H1 (cell line): Measurements from ENCODE around the gene C3orf85. TPM values are rescaled to one million over a fixed set of nuclear protein-coding genes. Genes with fewer than 3 reads are reported as not detected.
A peak's percentile ranks its signal among the peaks of the same experiment; 100 is the strongest.

Source experiments
- CTCF ChIA-PET: fragments of 300-600 bp; sonication (Branson Sonifier 250); formaldehyde crosslinking; loops from one replicate; lab custom pipeline; 2021; ENCODE audit not compliant: partially characterized antibody; lab: Charles Lee
- POLR2A ChIA-PET: fragments of 300-600 bp; sonication (Branson Sonifier 250); formaldehyde crosslinking; loops from one replicate; lab custom pipeline; 2021; ENCODE audit warnings: inconsistent platforms; ENCODE audit not compliant: partially characterized antibody; lab: Charles Lee
- DNase-seq, 2 experiments: peaks; one replicate each; pipeline versions ENCODE4 v3.0.0 to v3.0.0-alpha.2; 2010 to 2022; ENCODE audit warnings: low spot score in 2 of 2, low read depth in 1 of 2, mixed read lengths in 1 of 2
- FAIRE-seq: peaks from 2 replicates; lab custom pipeline; 2011; peaks lifted over from hg19 to GRCh38; lab: Jason Lieb, UNC
- H2AFZ ChIP-seq: 2 replicates; pipeline ENCODE4 v1.8.1; 2012; ENCODE audit warnings: low read length, inconsistent platforms
- H2AK5ac ChIP-seq: 2 replicates; pipeline ENCODE4 v1.6.1; 2013; ENCODE audit warnings: low read depth, low read length
- H2BK120ac ChIP-seq: replicated peaks from 2 replicates; pipeline ENCODE3; 2013; ENCODE audit warnings: low read depth, low read length, inconsistent platforms
- H2BK12ac ChIP-seq: 2 replicates; pipeline ENCODE4 v1.6.1; 2013; ENCODE audit warnings: low read depth, low read length
- H2BK15ac ChIP-seq: 2 replicates; pipeline ENCODE4 v1.6.1; 2013; ENCODE audit warnings: low read length
- H2BK20ac ChIP-seq: 2 replicates; pipeline ENCODE4 v1.6.1; 2013; ENCODE audit warnings: low read length
- H2BK5ac ChIP-seq: 2 replicates; pipeline ENCODE4 v1.6.1; 2013; ENCODE audit warnings: low read depth, low read length
- H3K14ac ChIP-seq: 2 replicates; pipeline ENCODE4 v1.6.1; 2013; ENCODE audit warnings: inconsistent platforms; ENCODE audit not compliant: insufficient read length
- H3K18ac ChIP-seq: 2 replicates; pipeline ENCODE4 v1.6.1; 2013; ENCODE audit warnings: low read length; ENCODE audit errors: extremely low read depth
- H3K23ac ChIP-seq: 2 replicates; pipeline ENCODE4 v1.6.1; 2013; ENCODE audit warnings: inconsistent platforms; ENCODE audit not compliant: insufficient read length
- H3K23me2 ChIP-seq: 2 replicates; pipeline ENCODE4 v1.6.1; 2013; ENCODE audit warnings: low read depth, low read length
- H3K27ac ChIP-seq: 2 replicates; pipeline ENCODE4 v1.6.1; 2011; ENCODE audit warnings: low read depth, low read length, inconsistent platforms
- H3K27me3 ChIP-seq, 4 experiments: replicated peaks in 1 of 4; 1 replicate in 1 of 4; 2 replicates in 3 of 4; pipeline versions ENCODE4 v1.6.1 to v1.8.1; 2011 to 2013; ENCODE audit warnings: low read length in 3 of 4, mild to moderate bottlenecking in 3 of 4, inconsistent platforms in 2 of 4, mixed read lengths in 2 of 4, moderate library complexity in 1 of 4; ENCODE audit not compliant: control insufficient read depth in 3 of 4, insufficient read depth in 3 of 4; ENCODE audit errors: extremely low read depth in 1 of 4
- H3K36me3 ChIP-seq, 4 experiments: 2 replicates each; pipeline versions ENCODE4 v1.6.1 to v1.8.1; 2011 to 2013; ENCODE audit warnings: mild to moderate bottlenecking in 4 of 4, low read length in 3 of 4, moderate library complexity in 2 of 4, control low read depth in 1 of 4, inconsistent platforms in 1 of 4; ENCODE audit not compliant: insufficient read depth in 4 of 4, control insufficient read depth in 2 of 4
- H3K4ac ChIP-seq: replicated peaks from 2 replicates; pipeline ENCODE3; 2013; ENCODE audit warnings: low read length, low read depth, mixed read lengths, inconsistent platforms; ENCODE audit not compliant: insufficient read length
- H3K4me1 ChIP-seq, 4 experiments: replicated peaks in 1 of 4; 1 replicate in 1 of 4; 2 replicates in 3 of 4; pipeline versions ENCODE4 v1.6.1 to v1.8.1; 2011 to 2013; ENCODE audit warnings: low read length in 3 of 4, inconsistent platforms in 2 of 4, mixed read lengths in 1 of 4; ENCODE audit not compliant: insufficient read depth in 4 of 4, control insufficient read depth in 3 of 4
- H3K4me2 ChIP-seq, 2 experiments: 2 replicates each; pipeline versions ENCODE4 v1.6.1 to v1.8.1; 2011 to 2013; ENCODE audit warnings: low read depth in 2 of 2, low read length in 2 of 2, control low read depth in 1 of 2, inconsistent platforms in 1 of 2, mild to moderate bottlenecking in 1 of 2; ENCODE audit not compliant: insufficient read depth in 1 of 2
- H3K4me3 ChIP-seq, 4 experiments: fragments of 200-600, 300-600 bp in 1 of 4; sonication (generic), shearing (Covaris generic), sonication (Bioruptor Twin) in 1 of 4; 2 replicates each; pipeline versions ENCODE4 v1.5.1 to v1.8.1; 2011 to 2016; ENCODE audit warnings: low read length in 4 of 4, low read depth in 3 of 4, control low read depth in 2 of 4, inconsistent platforms in 2 of 4, mild to moderate bottlenecking in 2 of 4, mixed read lengths in 1 of 4, moderate library complexity in 1 of 4; ENCODE audit not compliant: insufficient read depth in 2 of 4; ENCODE audit errors: extremely low read depth in 1 of 4
- H3K56ac ChIP-seq: replicated peaks from 2 replicates; pipeline ENCODE3; 2013; ENCODE audit warnings: low read depth, mild to moderate bottlenecking, mixed read lengths, low read length, inconsistent platforms; ENCODE audit not compliant: insufficient read length
- H3K79me1 ChIP-seq: 2 replicates; pipeline ENCODE4 v1.6.1; 2013; ENCODE audit warnings: low read depth, low read length, control low read depth
- H3K79me2 ChIP-seq, 2 experiments: 2 replicates each; pipeline versions ENCODE4 v1.6.1 to v1.8.1; 2012 to 2013; ENCODE audit warnings: low read length in 2 of 2, mild to moderate bottlenecking in 2 of 2, inconsistent platforms in 1 of 2; ENCODE audit not compliant: insufficient read depth in 2 of 2, control insufficient read depth in 1 of 2
- H3K9ac ChIP-seq, 4 experiments: replicated peaks in 1 of 4; 1 replicate in 1 of 4; 2 replicates in 3 of 4; pipeline versions ENCODE4 v1.6.1 to v1.8.1; 2011 to 2013; ENCODE audit warnings: low read depth in 3 of 4, low read length in 3 of 4, control low read depth in 2 of 4, mild to moderate bottlenecking in 2 of 4, moderate library complexity in 2 of 4, inconsistent platforms in 1 of 4; ENCODE audit errors: extremely low read depth in 1 of 4
- H3K9me3 ChIP-seq, 2 experiments: 2 replicates each; pipeline versions ENCODE4 v1.6.1 to v1.8.1; 2012 to 2013; ENCODE audit warnings: mild to moderate bottlenecking in 2 of 2, moderate library complexity in 2 of 2, control low read depth in 1 of 2, inconsistent platforms in 1 of 2, low read depth in 1 of 2, low read length in 1 of 2, mixed read lengths in 1 of 2; ENCODE audit not compliant: insufficient read depth in 2 of 2
- H4K20me1 ChIP-seq, 2 experiments: replicated peaks in 1 of 2; 2 replicates each; pipeline versions ENCODE3 to v1.8.1; 2011 to 2013; ENCODE audit warnings: inconsistent platforms in 2 of 2, low read length in 2 of 2, mild to moderate bottlenecking in 1 of 2; ENCODE audit not compliant: insufficient read depth in 2 of 2, control insufficient read depth in 1 of 2
- H4K5ac ChIP-seq: 2 replicates; pipeline ENCODE4 v1.6.1; 2013; ENCODE audit warnings: low read length, low read depth, mixed read lengths, inconsistent platforms; ENCODE audit not compliant: insufficient read length
- H4K8ac ChIP-seq: 2 replicates; pipeline ENCODE4 v1.8.0; 2013; ENCODE audit warnings: mild to moderate bottlenecking, moderate library complexity, low read length, inconsistent platforms; ENCODE audit not compliant: insufficient read depth; ENCODE audit errors: extremely low read depth
- H4K91ac ChIP-seq: replicated peaks from 2 replicates; pipeline ENCODE3; 2013; ENCODE audit warnings: low read length, mixed read lengths, inconsistent platforms; ENCODE audit not compliant: insufficient read length
- ASH2L ChIP-seq: fragments of 200-600, 300-600 bp; sonication (generic); IDR thresholded peaks from one replicate; pipeline ENCODE4 v1.7.1; 2017; ENCODE audit warnings: low read length
- CBX8 ChIP-seq: fragments of 300-800, 300-1000 bp; sonication (generic); IDR thresholded peaks from 2 replicates; pipeline ENCODE4 v1.7.1; 2016; ENCODE audit warnings: low read depth, low read length, borderline replicate concordance
- CHD1 ChIP-seq: IDR thresholded peaks from 2 replicates; pipeline ENCODE4 v1.6.1; 2012; ENCODE audit warnings: low read depth, low read length, improper control_type of control experiment
- CHD2 ChIP-seq: IDR thresholded peaks from 2 replicates; pipeline ENCODE4 v1.6.1; 2012; ENCODE audit warnings: low read length, improper control_type of control experiment
- NANOG ChIP-seq: IDR thresholded peaks from 2 replicates; pipeline ENCODE4 v1.6.1; 2011; ENCODE audit warnings: low read length, low read depth, mild to moderate bottlenecking, inconsistent platforms; ENCODE audit not compliant: insufficient read depth, poor library complexity, severe bottlenecking
- PHF8 ChIP-seq: fragments of 200-600 bp; sonication (generic); conservative IDR thresholded peaks from 2 replicates; pipeline ENCODE4 v1.7.1; 2012; ENCODE audit warnings: low read depth, mild to moderate bottlenecking, inconsistent platforms, low read length, moderate library complexity
- POLR2AphosphoS5 ChIP-seq: IDR thresholded peaks from 2 replicates; pipeline ENCODE4 v1.6.1; 2011; ENCODE audit warnings: low read depth, low read length
- RAD21 ChIP-seq, 2 experiments: IDR thresholded peaks in 1 of 2; conservative IDR thresholded peaks in 1 of 2; 2 replicates each; pipeline ENCODE4 v1.6.1; 2011; ENCODE audit warnings: low read depth in 2 of 2, low read length in 2 of 2, improper control_type of control experiment in 1 of 2, inconsistent platforms in 1 of 2, mild to moderate bottlenecking in 1 of 2, moderate library complexity in 1 of 2
- RNF2 ChIP-seq: fragments of 200-900, 300-1000 bp; sonication (generic); IDR thresholded peaks from 2 replicates; pipeline ENCODE4 v1.7.1; 2016; ENCODE audit warnings: borderline replicate concordance, low read depth, mild to moderate bottlenecking, antibody characterized with exemption, low read length; ENCODE audit not compliant: poor library complexity, severe bottlenecking; ENCODE audit errors: missing control alignments
- SP2 ChIP-seq: IDR thresholded peaks from 2 replicates; pipeline ENCODE4 v1.6.1; 2012; ENCODE audit warnings: mild to moderate bottlenecking, low read length, inconsistent platforms
- TAF1 ChIP-seq: IDR thresholded peaks from 2 replicates; pipeline ENCODE4 v1.6.1; 2011; ENCODE audit warnings: mild to moderate bottlenecking, low read depth, low read length
- TAF7 ChIP-seq: optimal IDR thresholded peaks from 2 replicates; pipeline ENCODE3; 2011; ENCODE audit warnings: low read depth, mild to moderate bottlenecking, inconsistent platforms, low read length, moderate library complexity, borderline replicate concordance
- YY1 ChIP-seq: IDR thresholded peaks from 2 replicates; pipeline ENCODE4 v1.6.1; 2011; ENCODE audit warnings: low read depth, mild to moderate bottlenecking, low read length
- ZNF274 ChIP-seq: IDR thresholded peaks from 2 replicates; pipeline ENCODE4 v1.7.0; 2012; ENCODE audit warnings: low read length, borderline replicate concordance; ENCODE audit errors: extremely low read depth
- WGBS, 2 experiments: shearing (Covaris generic) in 1 of 2; methylation state at CpG; one replicate each; pipeline versions ENCODE4 v1.1.6 to v1.1.7; 2013 to 2015; ENCODE audit warnings: low lambda C conversion rate in 2 of 2, mixed read lengths in 2 of 2, inconsistent platforms in 1 of 2, low coverage in 1 of 2, missing lambda C conversion rate in 1 of 2; ENCODE audit not compliant: insufficient replicate concordance in 2 of 2, insufficient coverage in 1 of 2, insufficient read length in 1 of 2; ENCODE audit errors: extremely low coverage in 1 of 2, missing lambda C conversion rate in 1 of 2; 5-methylcytosine and 5-hydroxymethylcytosine counted together
- polyA plus RNA-seq, 7 experiments: library from polyadenylated mRNA; depleted of rRNA in 3 of 7; stranded (reverse) in 5 of 7; unstranded in 2 of 7; fragments of >200 nt in 5 of 7; fragments of 200-250 nt in 2 of 7; gene quantifications; 1 replicate in 5 of 7; 2 replicates in 1 of 7; 4 replicates in 1 of 7; pipeline versions ENCODE4 v1.2.1 to v1.2.3, GENCODE V29; 2011 to 2013; ENCODE audit warnings: missing spikeins in 2 of 7, mixed read lengths in 2 of 7
- total RNA-seq: library from RNA; stranded (reverse); fragmentation: NEBNext Ultra II Directional; extraction: Animal tissue kit (Norgen Biotek cat#: 25700); gene quantifications from 2 replicates; pipeline ENCODE4 v1.2.1, GENCODE V29; 2021

C3orf85 gene
- total and polyA plus RNA-seq, 2 of the 8 experiments (the other 6 are each of a cell fraction or from before 2014, with no cell fraction given) = not detected

- FAIRE-seq (no peak), DNase-seq (peak in 1 of 2 experiments; percentile 48)
- Histone ChIP-seq H3K9ac (no peak overlapping the region), H4K5ac (no peak overlapping the region), H3K27ac (no peak overlapping the region), H3K79me1 (no peaks in the 10 kb centered on the region), H3K79me2 (no peaks in the 10 kb centered on the region), H2BK20ac (no peak overlapping the region), H4K91ac (no peak overlapping the region), H3K14ac (peak overlapping the region; percentile 18), H4K8ac (no peak overlapping the region), H3K18ac (no peak overlapping the region), H3K9me3 (no peaks in the 10 kb centered on the region), H3K56ac (no peak overlapping the region), H2AK5ac (no peak overlapping the region), H2BK12ac (peak overlapping the region; percentile 42; the same call in 1 of the 2 replicates), H4K20me1 (no peaks in the 10 kb centered on the region), H2BK120ac (no peak overlapping the region), H3K4ac (no peak overlapping the region), H3K36me3 (no peaks in the 10 kb centered on the region), H3K4me2 (no peak overlapping the region), H3K4me1 (peaks cover 0 to 5% (median 1%) of the 10 kb centered on the region in 4 experiments; a peak in 3 of 7 replicates), H2AFZ (no peak overlapping the region), H3K23ac (no peak overlapping the region), H3K4me3 (no peak overlapping the region), H2BK5ac (no peak overlapping the region), H2BK15ac (no peak overlapping the region), H3K23me2 (no peaks in the 10 kb centered on the region; the same call in 1 of the 2 replicates), H3K27me3 (no peaks in the 10 kb centered on the region)
- POLR2A ChIA-PET = interaction anchor here (0.8 kb wide), 1 partner anchor 17 kb away, joined by 3 read pairs; no protein-coding TSS in a partner anchor
- 81% methylated on average over 5 of the region's 5 CpGs; no CpG with 5 or more reads in 1 of the 2 experiments for WGBS, 2 experiments
- CTCF ChIA-PET = interaction anchor here (0.6 to 1.2 kb wide), 2 partner anchors 8 to 264 kb away, joined by 3 to 5 read pairs; no protein-coding TSS in a partner anchor
- TF ChIP-seq RNF2 (no peak), YY1 (no peak), POLR2AphosphoS5 (peak; percentile 20; the same call in 1 of the 2 replicates), ASH2L (no peak), CHD2 (no peak), TAF7 (no peak), RAD21 (IDR thresholded peaks at IDR 0.05 in 1 of 2, conservative IDR thresholded peaks at IDR 0.05 in 1 of 2; ENCODE audit: low read depth in 2 of 2, low read length in 2 of 2) (no peak), PHF8 (no peak), CBX8 (no peak), ZNF274 (no peak), TAF1 (no peak), SP2 (no peak), CHD1 (no peak), NANOG (peak; percentile 74)
Measured at GRCh38 chr3:109187390-109187789, 50.9 kb downstream of the C3orf85 start.
